Testis (tissue), 2 donors: ENCODE results near the gene ICAM5.

Source experiments
- CTCF ChIP-seq, 3 experiments: fragments of 450-650 bp in 2 of 3; fragments of 200-600 bp in 1 of 3; sonication (generic) in 1 of 3; IDR thresholded peaks; one replicate each; pipeline ENCODE4 v1.5.1; 2016 to 2019; ENCODE audit warnings: antibody characterized with exemption in 3 of 3, mild to moderate bottlenecking in 2 of 3, moderate library complexity in 1 of 3
- POLR2A ChIP-seq: fragments of 450-650 bp; IDR thresholded peaks from one replicate; pipeline ENCODE4 v1.6.1; 2017; ENCODE audit warnings: antibody characterized with exemption, mild to moderate bottlenecking, moderate library complexity

GRCh38 chr19:10318807-10319682, 29.3 kb downstream of the ICAM5 start:
- TF ChIP-seq CTCF (IDR thresholded peaks at IDR 0.05) (no peak), POLR2A (no peak)
